Measurements from ENCODE around the gene NARS2.

GRCh38 chr11:78574386-78575381, at the start of gene NARS2:
- TF ChIP-seq POLR2A (IDR thresholded peaks at IDR 0.05; ENCODE audit: extremely low read depth, insufficient read length) (peak; percentile 86), CTCF (IDR thresholded peaks at IDR 0.05; ENCODE audit: low read depth, low read length) (no peak), MYC (IDR thresholded peaks at IDR 0.05; ENCODE audit: low read depth, low read length) (peak; percentile 89)

Measured in NB4 (cell line).